ENCODE measurements around the gene CFAP54.

- TF ChIP-seq POLR2A (IDR thresholded peaks at IDR 0.05) (no peak), CTCF (IDR thresholded peaks at IDR 0.05) (no peak)
Observed at GRCh38 chr12:96850676-96851075, 361.3 kb downstream of the CFAP54 start.

Data from uterus (tissue), 2 donors.